HCT116 (cell line): ENCODE data around the gene ESM1. TPM values are rescaled to one million over a fixed set of nuclear protein-coding genes. Genes with fewer than 3 reads are reported as not detected.

Source experiments
- ATAC-seq: fragments of 200-7000 bp; cut with Tn5 transposase; 2 replicates; pipeline ENCODE4 v1.9.1; 2020; ENCODE audit warnings: mild to moderate bottlenecking, moderate library complexity
- BruUV-seq: library from RNA; stranded (reverse); fragments of 400-500 nt; replicated peaks from 2 replicates; lab custom pipeline; 2021; lab: Mats Ljungman, UMichigan
- CTCF ChIA-PET: fragments of 300-600 bp; sonication (Branson Sonifier 250); formaldehyde crosslinking; loops from one replicate; lab custom pipeline; 2021; ENCODE audit warnings: antibody characterized with exemption; lab: Charles Lee
- POLR2A ChIA-PET: fragments of 300-600, 350-600 bp; sonication (Branson Sonifier 250); formaldehyde crosslinking; loops from one replicate; lab custom pipeline; 2021; ENCODE audit warnings: antibody characterized with exemption; lab: Charles Lee
- RAD21 ChIA-PET, 2 experiments: fragments of 300-600 bp; sonication (Branson Sonifier 250); formaldehyde crosslinking; loops; one replicate each; lab custom pipeline; 2023; ENCODE audit warnings: low total read pairs in 2 of 2; ENCODE audit not compliant: uncharacterized antibody in 2 of 2, unreplicated experiment in 2 of 2, low non-redundant PET in 1 of 2; lab: Charles Lee
- DNase-seq: peaks from one replicate; pipeline ENCODE4 v3.0.0-alpha.2; 2010; ENCODE audit warnings: low read depth, low spot score
- H2AFZ ChIP-seq: fragments of 200-600 bp; shearing (Covaris generic), sonication (generic); 2 replicates; pipeline ENCODE4 v1.6.1; 2017; ENCODE audit warnings: low read depth, mixed run types, mixed read lengths, antibody characterized with exemption, low read length; ENCODE audit not compliant: poor library complexity, severe bottlenecking
- H3K27ac ChIP-seq: 2 replicates; pipeline ENCODE4 v1.5.1; 2012; ENCODE audit warnings: low read depth, low read length
- H3K27me3 ChIP-seq: fragments of 200-600 bp; sonication (generic); 2 replicates; pipeline ENCODE4 v1.6.1; 2016; ENCODE audit warnings: mixed run types, low read length, mixed read lengths; ENCODE audit not compliant: insufficient read depth
- H3K36me3 ChIP-seq, 2 experiments: fragments of 200-500 bp in 1 of 2; fragments of 200-600 bp in 1 of 2; sonication (Bioruptor generic) in 1 of 2; sonication (generic) in 1 of 2; 2 replicates each; pipeline versions ENCODE4 v1.5.1 to v1.6.1; 2014 to 2016; ENCODE audit warnings: low read length in 2 of 2, inconsistent platforms in 1 of 2, mixed read lengths in 1 of 2, mixed run types in 1 of 2; ENCODE audit not compliant: insufficient read depth in 2 of 2, control insufficient read depth in 1 of 2
- H3K4me1 ChIP-seq, 2 experiments: fragments of 200-600 bp in 1 of 2; sonication (generic) in 1 of 2; 2 replicates each; pipeline versions ENCODE4 v1.5.1 to v1.6.1; 2012 to 2017; ENCODE audit warnings: low read length in 2 of 2, inconsistent platforms in 1 of 2, mild to moderate bottlenecking in 1 of 2, mixed read lengths in 1 of 2, mixed run types in 1 of 2, moderate library complexity in 1 of 2; ENCODE audit not compliant: insufficient read depth in 2 of 2, control insufficient read depth in 1 of 2
- H3K4me2 ChIP-seq: fragments of 200-600 bp; sonication (generic); 2 replicates; pipeline ENCODE4 v1.6.1; 2017; ENCODE audit warnings: mixed run types, low read length, mixed read lengths
- H3K4me3 ChIP-seq, 2 experiments: fragments of 200-600 bp in 1 of 2; sonication (generic) in 1 of 2; replicated peaks in 1 of 2; 2 replicates each; pipeline ENCODE4 v1.5.1; 2011 to 2016; ENCODE audit warnings: low read length in 2 of 2, control low read depth in 1 of 2, low read depth in 1 of 2, mild to moderate bottlenecking in 1 of 2, mixed read lengths in 1 of 2, mixed run types in 1 of 2
- H3K79me2 ChIP-seq: fragments of 200-600 bp; sonication (generic); 2 replicates; pipeline ENCODE4 v1.6.1; 2017; ENCODE audit warnings: mild to moderate bottlenecking, mixed run types, low read length, moderate library complexity, mixed read lengths; ENCODE audit not compliant: insufficient read depth
- H3K9ac ChIP-seq: fragments of 200-600 bp; sonication (generic); 2 replicates; pipeline ENCODE4 v1.6.1; 2016; ENCODE audit warnings: low read length, mixed read lengths
- H3K9me2 ChIP-seq: fragments of 200-600 bp; sonication (generic), shearing (Covaris generic); 2 replicates; pipeline ENCODE4 v1.6.1; 2017; ENCODE audit warnings: mixed run types, mild to moderate bottlenecking, moderate library complexity; ENCODE audit not compliant: insufficient read depth
- H3K9me3 ChIP-seq, 2 experiments: fragments of 200-500 bp in 1 of 2; fragments of 200-600 bp in 1 of 2; sonication (Bioruptor generic) in 1 of 2; sonication (generic) in 1 of 2; 2 replicates each; pipeline ENCODE4 v1.6.1; 2014 to 2017; ENCODE audit warnings: low read length in 2 of 2, mixed read lengths in 2 of 2, inconsistent platforms in 1 of 2, low read depth in 1 of 2, mild to moderate bottlenecking in 1 of 2, mixed run types in 1 of 2, moderate library complexity in 1 of 2; ENCODE audit not compliant: control insufficient read depth in 1 of 2, insufficient read depth in 1 of 2
- H4K20me1 ChIP-seq: fragments of 200-600 bp; sonication (generic), shearing (Covaris generic); 2 replicates; pipeline ENCODE4 v1.6.1; 2017; ENCODE audit warnings: mixed run types, mild to moderate bottlenecking, moderate library complexity; ENCODE audit not compliant: insufficient read depth
- CBX3 ChIP-seq: IDR thresholded peaks from 2 replicates; pipeline ENCODE4 v1.6.1; 2012; ENCODE audit warnings: low read depth
- CEBPB ChIP-seq: IDR thresholded peaks from 2 replicates; pipeline ENCODE4 v1.6.1; 2012; ENCODE audit warnings: low read depth
- EZH2 ChIP-seq: fragments of 200-600 bp; sonication (generic); IDR thresholded peaks from 2 replicates; pipeline ENCODE4 v1.6.1; 2017; ENCODE audit warnings: antibody characterized with exemption, mixed run types
- EZH2phosphoT487 ChIP-seq: fragments of 200-600 bp; IDR thresholded peaks from 2 replicates; pipeline ENCODE4 v1.6.1; 2018; ENCODE audit warnings: antibody characterized with exemption, borderline replicate concordance
- FOSL1 ChIP-seq: IDR thresholded peaks from 2 replicates; pipeline ENCODE4 v1.6.1; 2012; ENCODE audit warnings: low read depth
- POLR2A ChIP-seq: IDR thresholded peaks from 2 replicates; pipeline ENCODE4 v1.7.0; 2011; ENCODE audit warnings: borderline replicate concordance; ENCODE audit not compliant: insufficient read depth, insufficient read length; ENCODE audit errors: extremely low read depth
- POLR2AphosphoS5 ChIP-seq: IDR thresholded peaks from 2 replicates; pipeline ENCODE4 v1.6.1; 2011; ENCODE audit warnings: mild to moderate bottlenecking, low read depth, low read length, moderate library complexity
- RAD21 ChIP-seq: IDR thresholded peaks from 2 replicates; pipeline ENCODE4 v1.6.1; 2012; ENCODE audit warnings: low read depth, mild to moderate bottlenecking
- SIN3A ChIP-seq: IDR thresholded peaks from 2 replicates; pipeline ENCODE4 v1.6.1; 2012; ENCODE audit warnings: low read depth
- SRF ChIP-seq: IDR thresholded peaks from 2 replicates; pipeline ENCODE4 v1.6.1; 2012; ENCODE audit warnings: low read depth
- TCF7L2 ChIP-seq: IDR thresholded peaks from 2 replicates; pipeline ENCODE4 v1.7.0; 2011; ENCODE audit warnings: borderline replicate concordance, inconsistent platforms; ENCODE audit not compliant: insufficient read depth, insufficient read length; ENCODE audit errors: extremely low read depth
- YY1 ChIP-seq: IDR thresholded peaks from 2 replicates; pipeline ENCODE4 v1.6.1; 2011; ENCODE audit warnings: low read length, low read depth, moderate library complexity, mild to moderate bottlenecking; ENCODE audit not compliant: insufficient replicate concordance; ENCODE audit errors: extremely low read depth
- ZFX ChIP-seq: fragments of 450-650 bp; IDR thresholded peaks from 2 replicates; pipeline ENCODE4 v1.6.1; 2017
- ZNF274 ChIP-seq: fragments of 200-500 bp; sonication (Bioruptor generic); IDR thresholded peaks from 2 replicates; pipeline ENCODE4 v1.6.1; 2014; ENCODE audit warnings: mild to moderate bottlenecking, low read depth, low read length, inconsistent platforms
- intact Hi-C: fragments of 100-400 bp; cut with micrococcal nuclease; formaldehyde crosslinking; loops from 2 replicates; pipeline ENCODE4 v1.10.0; 2022
- total RNA-seq: library from RNA; stranded (reverse); gene quantifications from one replicate; pipeline ENCODE4 v1.2.1, GENCODE V29; 2021; ENCODE audit not compliant: unreplicated experiment
- TF ChIP-seq, protein P1 (sequence below): IDR thresholded peaks from 2 replicates; pipeline ENCODE4 v1.6.1; 2011; ENCODE audit warnings: mild to moderate bottlenecking, low read length, moderate library complexity; ENCODE audit not compliant: insufficient replicate concordance; ENCODE audit errors: extremely low read depth
- TF ChIP-seq, protein P2 (sequence below): IDR thresholded peaks from 2 replicates; pipeline ENCODE4 v1.6.1; 2012
- TF ChIP-seq, protein P3 (sequence below): IDR thresholded peaks from 2 replicates; pipeline ENCODE4 v1.6.1; 2012
- TF ChIP-seq, protein P4 (sequence below), 3 experiments: fragments of 200-600 bp in 1 of 3; sonication (generic) in 1 of 3; IDR thresholded peaks in 2 of 3; conservative IDR thresholded peaks in 1 of 3; 2 replicates each; pipeline ENCODE4 v1.5.1; 2012 to 2017; ENCODE audit warnings: low read depth in 2 of 3, low read length in 2 of 3, antibody characterized with exemption in 1 of 3, borderline replicate concordance in 1 of 3, control low read depth in 1 of 3, mild to moderate bottlenecking in 1 of 3, mixed read lengths in 1 of 3, mixed run types in 1 of 3, moderate library complexity in 1 of 3; ENCODE audit not compliant: insufficient read depth in 1 of 3

Gene ESM1
- total RNA-seq, 1 experiment from 2014 or later: not detected

DNA sequence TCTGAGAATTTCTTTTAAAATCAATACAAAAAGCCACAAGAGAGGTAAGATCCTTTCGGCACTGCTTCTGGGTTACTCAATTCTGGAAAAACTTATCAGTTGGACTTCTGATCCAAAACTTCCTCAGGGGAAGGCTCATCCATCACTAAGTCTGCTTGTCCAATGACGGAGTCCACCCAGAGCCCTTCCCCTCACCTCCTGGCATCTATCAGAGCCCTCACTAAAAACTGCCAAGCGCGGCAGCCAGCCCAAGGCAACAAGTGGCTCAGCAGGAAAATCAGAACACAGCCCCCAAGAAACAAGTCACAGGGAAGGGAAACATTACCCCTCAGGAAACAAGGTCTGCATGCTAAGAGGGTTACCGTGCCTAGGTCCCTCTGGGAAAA lies 869 bp upstream of the ESM1 start:
- Histone ChIP-seq H3K9me3 (no peaks in the 10 kb centered on the region), H3K9me2 (no peaks in the 10 kb centered on the region), H4K20me1 (no peaks in the 10 kb centered on the region), H3K27ac (no peak overlapping the region)
- CTCF ChIA-PET: no interaction called here
- TF ChIP-seq POLR2A: no peak
- TF ChIP-seq, all 23 proteins: peak for 0
- ChIA-PET POLR2A (no interaction called here), RAD21 (no interaction called here)
- no peak overlapping the region for H3K4me3 ChIP-seq
- no TSS peak for BruUV-seq
- no peak overlapping the region for H3K4me2 ChIP-seq
- no peaks in the 10 kb centered on the region for H3K79me2 ChIP-seq
- H3K9ac ChIP-seq: no peak overlapping the region
- ATAC-seq (no peak), DNase-seq (no peak)
- no peaks in the 10 kb centered on the region for H3K36me3 ChIP-seq
- no peaks in the 10 kb centered on the region for H3K4me1 ChIP-seq
- peaks cover 92% of the 10 kb centered on the region for H3K27me3 ChIP-seq
- intact Hi-C loops: no loop called here
- H2AFZ ChIP-seq: no peak overlapping the region

DNA sequence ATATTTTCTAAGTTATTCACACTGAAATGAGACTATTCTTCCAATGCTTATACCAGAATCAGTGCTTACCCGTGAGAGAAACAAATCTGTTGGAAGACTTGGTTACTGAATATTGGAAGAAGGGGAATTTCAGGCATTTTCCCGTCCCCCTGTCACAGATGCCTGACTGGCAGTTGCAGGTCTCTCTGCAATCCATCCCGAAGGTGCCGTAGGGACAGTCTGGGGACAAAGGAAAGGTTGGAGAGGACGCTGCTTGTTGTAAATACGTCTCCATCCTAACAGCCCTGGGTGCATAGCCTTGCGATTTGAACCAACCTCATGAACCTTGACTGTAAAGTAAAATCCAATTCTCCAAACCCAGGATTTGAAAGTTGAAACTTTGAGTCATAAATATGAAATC lies 3.5 kb downstream of the ESM1 start:
- Histone ChIP-seq H2AFZ (no peak overlapping the region), H3K27me3 (peaks cover 84% of the 10 kb centered on the region), H3K9ac (no peak overlapping the region), H3K79me2 (no peaks in the 10 kb centered on the region), H3K9me2 (no peaks in the 10 kb centered on the region), H3K4me2 (no peak overlapping the region), H3K36me3 (no peaks in the 10 kb centered on the region), H3K27ac (no peak overlapping the region), H3K4me3 (no peak overlapping the region), H4K20me1 (no peaks in the 10 kb centered on the region), H3K9me3 (no peaks in the 10 kb centered on the region), H3K4me1 (no peaks in the 10 kb centered on the region)
- POLR2A ChIA-PET: no interaction called here
- CTCF ChIA-PET: no interaction called here
- intact Hi-C loops: no loop called here
- DNase-seq (no peak), ATAC-seq (no peak)
- BruUV-seq: no TSS peak
- RAD21 ChIA-PET: no interaction called here
- TF ChIP-seq FOSL1 (no peak), RAD21 (no peak), YY1 (no peak), TCF7L2 (no peak), SRF (no peak), ZFX (no peak), CBX3 (no peak), EZH2 (no peak), CEBPB (no peak), ZNF274 (no peak), SIN3A (no peak), EZH2phosphoT487 (no peak), POLR2AphosphoS5 (no peak), POLR2A (no peak)
- TF ChIP-seq, protein P1, sequence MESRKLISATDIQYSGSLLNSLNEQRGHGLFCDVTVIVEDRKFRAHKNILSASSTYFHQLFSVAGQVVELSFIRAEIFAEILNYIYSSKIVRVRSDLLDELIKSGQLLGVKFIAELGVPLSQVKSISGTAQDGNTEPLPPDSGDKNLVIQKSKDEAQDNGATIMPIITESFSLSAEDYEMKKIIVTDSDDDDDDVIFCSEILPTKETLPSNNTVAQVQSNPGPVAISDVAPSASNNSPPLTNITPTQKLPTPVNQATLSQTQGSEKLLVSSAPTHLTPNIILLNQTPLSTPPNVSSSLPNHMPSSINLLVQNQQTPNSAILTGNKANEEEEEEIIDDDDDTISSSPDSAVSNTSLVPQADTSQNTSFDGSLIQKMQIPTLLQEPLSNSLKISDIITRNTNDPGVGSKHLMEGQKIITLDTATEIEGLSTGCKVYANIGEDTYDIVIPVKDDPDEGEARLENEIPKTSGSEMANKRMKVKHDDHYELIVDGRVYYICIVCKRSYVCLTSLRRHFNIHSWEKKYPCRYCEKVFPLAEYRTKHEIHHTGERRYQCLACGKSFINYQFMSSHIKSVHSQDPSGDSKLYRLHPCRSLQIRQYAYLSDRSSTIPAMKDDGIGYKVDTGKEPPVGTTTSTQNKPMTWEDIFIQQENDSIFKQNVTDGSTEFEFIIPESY: no peak
- TF ChIP-seq, protein P2, sequence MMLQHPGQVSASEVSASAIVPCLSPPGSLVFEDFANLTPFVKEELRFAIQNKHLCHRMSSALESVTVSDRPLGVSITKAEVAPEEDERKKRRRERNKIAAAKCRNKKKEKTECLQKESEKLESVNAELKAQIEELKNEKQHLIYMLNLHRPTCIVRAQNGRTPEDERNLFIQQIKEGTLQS: no peak
- TF ChIP-seq, protein P3, sequence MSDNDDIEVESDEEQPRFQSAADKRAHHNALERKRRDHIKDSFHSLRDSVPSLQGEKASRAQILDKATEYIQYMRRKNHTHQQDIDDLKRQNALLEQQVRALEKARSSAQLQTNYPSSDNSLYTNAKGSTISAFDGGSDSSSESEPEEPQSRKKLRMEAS: no peak
- TF ChIP-seq, protein P4, sequence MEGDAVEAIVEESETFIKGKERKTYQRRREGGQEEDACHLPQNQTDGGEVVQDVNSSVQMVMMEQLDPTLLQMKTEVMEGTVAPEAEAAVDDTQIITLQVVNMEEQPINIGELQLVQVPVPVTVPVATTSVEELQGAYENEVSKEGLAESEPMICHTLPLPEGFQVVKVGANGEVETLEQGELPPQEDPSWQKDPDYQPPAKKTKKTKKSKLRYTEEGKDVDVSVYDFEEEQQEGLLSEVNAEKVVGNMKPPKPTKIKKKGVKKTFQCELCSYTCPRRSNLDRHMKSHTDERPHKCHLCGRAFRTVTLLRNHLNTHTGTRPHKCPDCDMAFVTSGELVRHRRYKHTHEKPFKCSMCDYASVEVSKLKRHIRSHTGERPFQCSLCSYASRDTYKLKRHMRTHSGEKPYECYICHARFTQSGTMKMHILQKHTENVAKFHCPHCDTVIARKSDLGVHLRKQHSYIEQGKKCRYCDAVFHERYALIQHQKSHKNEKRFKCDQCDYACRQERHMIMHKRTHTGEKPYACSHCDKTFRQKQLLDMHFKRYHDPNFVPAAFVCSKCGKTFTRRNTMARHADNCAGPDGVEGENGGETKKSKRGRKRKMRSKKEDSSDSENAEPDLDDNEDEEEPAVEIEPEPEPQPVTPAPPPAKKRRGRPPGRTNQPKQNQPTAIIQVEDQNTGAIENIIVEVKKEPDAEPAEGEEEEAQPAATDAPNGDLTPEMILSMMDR (IDR thresholded peaks at IDR 0.05 in 2 of 3, conservative IDR thresholded peaks at IDR 0.05 in 1 of 3; ENCODE audit: borderline replicate concordance in 1 of 3, insufficient read depth in 1 of 3, low read depth in 2 of 3, low read length in 2 of 3): no peak
